Panc1 (cell line): ENCODE data around the gene CIAO1. TPM values are rescaled to one million over a fixed set of nuclear protein-coding genes. Genes with fewer than 3 reads are reported as not detected.

ENCODE experiments used
- ATAC-seq: fragments of 200-7000 bp; cut with Tn5 transposase; 2 replicates; pipeline ENCODE4 v1.9.1; 2020; ENCODE audit warnings: mild to moderate bottlenecking, moderate library complexity
- BruUV-seq: library from RNA; stranded (reverse); fragments of 400-500 nt; replicated peaks from 2 replicates; lab custom pipeline; 2021; lab: Mats Ljungman, UMichigan
- CTCF ChIA-PET: fragments of 300-600 bp; sonication (Branson Sonifier 250); formaldehyde crosslinking; loops from one replicate; lab custom pipeline; 2022; ENCODE audit warnings: antibody characterized with exemption; lab: Charles Lee
- POLR2A ChIA-PET: fragments of 300-600 bp; sonication (Branson Sonifier 250); formaldehyde crosslinking; loops from one replicate; lab custom pipeline; 2022; ENCODE audit warnings: antibody characterized with exemption; lab: Charles Lee
- DNase-seq: peaks from one replicate; pipeline ENCODE4 v3.0.0-alpha.2; 2010; ENCODE audit warnings: low read depth, low spot score
- H3K27ac ChIP-seq: 2 replicates; pipeline ENCODE4 v1.5.1; 2011; ENCODE audit warnings: mild to moderate bottlenecking, low read length, inconsistent platforms
- H3K27me3 ChIP-seq: fragments of 200-500 bp; sonication (Bioruptor generic); 2 replicates; pipeline ENCODE4 v1.6.0; 2014; ENCODE audit warnings: low read length, inconsistent platforms; ENCODE audit not compliant: control insufficient read depth, insufficient read depth
- H3K36me3 ChIP-seq: fragments of 200-500 bp; sonication (Bioruptor generic); 2 replicates; pipeline ENCODE4 v1.5.1; 2014; ENCODE audit warnings: inconsistent platforms, mild to moderate bottlenecking, low read length, moderate library complexity; ENCODE audit not compliant: control insufficient read depth, insufficient read depth
- H3K4me1 ChIP-seq: 2 replicates; pipeline ENCODE4 v1.5.1; 2011; ENCODE audit warnings: inconsistent platforms, mild to moderate bottlenecking, low read length, moderate library complexity; ENCODE audit not compliant: control insufficient read depth, insufficient read depth
- H3K4me3 ChIP-seq, 2 experiments: 2 replicates each; pipeline ENCODE4 v1.5.1; 2011 to 2012; ENCODE audit warnings: low read depth in 2 of 2, low read length in 2 of 2, mild to moderate bottlenecking in 2 of 2, inconsistent platforms in 1 of 2, moderate library complexity in 1 of 2
- H3K9me3 ChIP-seq: fragments of 200-500 bp; sonication (Bioruptor generic); 2 replicates; pipeline ENCODE4 v1.5.1; 2014; ENCODE audit warnings: low read depth, mild to moderate bottlenecking, inconsistent platforms, low read length, moderate library complexity; ENCODE audit not compliant: control insufficient read depth, insufficient read depth
- TCF7L2 ChIP-seq: IDR thresholded peaks from 2 replicates; pipeline ENCODE4 v1.6.1; 2011; ENCODE audit warnings: mild to moderate bottlenecking, low read depth, low read length, inconsistent platforms
- in situ Hi-C: cut with HindIII; loops from 2 replicates; pipeline ENCODE4 v1.10.0; 2016; ENCODE audit warnings: low sequenced_read_pairs, low pct_unique_long_range_greater_than_20kb
- intact Hi-C: fragments of 100-400 bp; cut with micrococcal nuclease; formaldehyde crosslinking; loops from one replicate; pipeline ENCODE4 v1.10.0; 2022; ENCODE audit not compliant: unreplicated experiment
- total RNA-seq: library from RNA; stranded (reverse); gene quantifications from one replicate; pipeline ENCODE4 v1.2.1, GENCODE V29; 2021; ENCODE audit not compliant: unreplicated experiment
- TF ChIP-seq, protein P1 (sequence below), 2 experiments: IDR thresholded peaks; 2 replicates each; pipeline ENCODE4 v1.6.1; 2011 to 2012; ENCODE audit warnings: low read depth in 2 of 2, control low read depth in 1 of 2, low read length in 1 of 2, mild to moderate bottlenecking in 1 of 2, moderate library complexity in 1 of 2; ENCODE audit not compliant: insufficient read depth in 1 of 2
- TF ChIP-seq, protein P2 (sequence below): fragments of 450-650 bp; IDR thresholded peaks from 2 replicates; pipeline ENCODE4 v1.5.1; 2017; ENCODE audit warnings: mild to moderate bottlenecking

The CIAO1 gene
- total RNA-seq, 1 experiment from 2014 or later = 85.5 TPM

DNA sequence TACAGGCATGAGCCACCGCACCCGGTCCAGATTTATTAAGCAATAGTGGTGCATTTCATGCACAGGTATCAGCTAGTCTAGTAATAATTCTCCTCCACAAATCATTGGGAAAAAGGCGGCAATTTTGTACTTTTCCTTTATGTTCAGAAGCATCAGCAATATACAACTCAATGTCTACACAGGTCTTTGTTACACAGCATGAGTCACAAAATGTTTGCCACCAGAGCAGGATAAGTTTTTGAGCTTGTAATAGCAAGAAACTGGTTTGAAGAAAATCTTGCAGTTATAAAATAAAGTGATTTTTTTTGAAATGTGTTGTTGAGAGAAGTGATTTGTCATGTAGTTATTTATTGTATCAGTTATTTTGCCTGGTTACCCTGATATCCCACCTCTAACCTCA lies 54.3 kb downstream of the CIAO1 start:
- DNase-seq (no peak), ATAC-seq (no peak)
- Histone ChIP-seq H3K9me3 (no peaks in the 10 kb centered on the region), H3K4me3 (peak overlapping the region; percentile 76 to 78), H3K27ac (peak overlapping the region; percentile 93), H3K27me3 (no peaks in the 10 kb centered on the region), H3K4me1 (peaks cover 29% of the 10 kb centered on the region), H3K36me3 (no peaks in the 10 kb centered on the region; the same call in 1 of the 2 replicates)
- TF ChIP-seq, protein P1, sequence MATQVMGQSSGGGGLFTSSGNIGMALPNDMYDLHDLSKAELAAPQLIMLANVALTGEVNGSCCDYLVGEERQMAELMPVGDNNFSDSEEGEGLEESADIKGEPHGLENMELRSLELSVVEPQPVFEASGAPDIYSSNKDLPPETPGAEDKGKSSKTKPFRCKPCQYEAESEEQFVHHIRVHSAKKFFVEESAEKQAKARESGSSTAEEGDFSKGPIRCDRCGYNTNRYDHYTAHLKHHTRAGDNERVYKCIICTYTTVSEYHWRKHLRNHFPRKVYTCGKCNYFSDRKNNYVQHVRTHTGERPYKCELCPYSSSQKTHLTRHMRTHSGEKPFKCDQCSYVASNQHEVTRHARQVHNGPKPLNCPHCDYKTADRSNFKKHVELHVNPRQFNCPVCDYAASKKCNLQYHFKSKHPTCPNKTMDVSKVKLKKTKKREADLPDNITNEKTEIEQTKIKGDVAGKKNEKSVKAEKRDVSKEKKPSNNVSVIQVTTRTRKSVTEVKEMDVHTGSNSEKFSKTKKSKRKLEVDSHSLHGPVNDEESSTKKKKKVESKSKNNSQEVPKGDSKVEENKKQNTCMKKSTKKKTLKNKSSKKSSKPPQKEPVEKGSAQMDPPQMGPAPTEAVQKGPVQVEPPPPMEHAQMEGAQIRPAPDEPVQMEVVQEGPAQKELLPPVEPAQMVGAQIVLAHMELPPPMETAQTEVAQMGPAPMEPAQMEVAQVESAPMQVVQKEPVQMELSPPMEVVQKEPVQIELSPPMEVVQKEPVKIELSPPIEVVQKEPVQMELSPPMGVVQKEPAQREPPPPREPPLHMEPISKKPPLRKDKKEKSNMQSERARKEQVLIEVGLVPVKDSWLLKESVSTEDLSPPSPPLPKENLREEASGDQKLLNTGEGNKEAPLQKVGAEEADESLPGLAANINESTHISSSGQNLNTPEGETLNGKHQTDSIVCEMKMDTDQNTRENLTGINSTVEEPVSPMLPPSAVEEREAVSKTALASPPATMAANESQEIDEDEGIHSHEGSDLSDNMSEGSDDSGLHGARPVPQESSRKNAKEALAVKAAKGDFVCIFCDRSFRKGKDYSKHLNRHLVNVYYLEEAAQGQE (IDR thresholded peaks at IDR 0.05; ENCODE audit: insufficient read depth in 1 of 2, low read depth in 2 of 2, low read length in 1 of 2) = no peak
- CTCF ChIA-PET = interaction anchor here (0.6 kb wide), 1 partner anchor 189 kb away, joined by 3 read pairs; no protein-coding TSS in a partner anchor
- in situ Hi-C loops (no loop called here), intact Hi-C loops (no loop called here)
- BruUV-seq = TSS peak; percentile 83
- POLR2A ChIA-PET = interaction anchor here (1.5 kb wide), 1 partner anchor 15 kb away, joined by 6 read pairs; the partner anchor contains the start of gene NCAPH

DNA sequence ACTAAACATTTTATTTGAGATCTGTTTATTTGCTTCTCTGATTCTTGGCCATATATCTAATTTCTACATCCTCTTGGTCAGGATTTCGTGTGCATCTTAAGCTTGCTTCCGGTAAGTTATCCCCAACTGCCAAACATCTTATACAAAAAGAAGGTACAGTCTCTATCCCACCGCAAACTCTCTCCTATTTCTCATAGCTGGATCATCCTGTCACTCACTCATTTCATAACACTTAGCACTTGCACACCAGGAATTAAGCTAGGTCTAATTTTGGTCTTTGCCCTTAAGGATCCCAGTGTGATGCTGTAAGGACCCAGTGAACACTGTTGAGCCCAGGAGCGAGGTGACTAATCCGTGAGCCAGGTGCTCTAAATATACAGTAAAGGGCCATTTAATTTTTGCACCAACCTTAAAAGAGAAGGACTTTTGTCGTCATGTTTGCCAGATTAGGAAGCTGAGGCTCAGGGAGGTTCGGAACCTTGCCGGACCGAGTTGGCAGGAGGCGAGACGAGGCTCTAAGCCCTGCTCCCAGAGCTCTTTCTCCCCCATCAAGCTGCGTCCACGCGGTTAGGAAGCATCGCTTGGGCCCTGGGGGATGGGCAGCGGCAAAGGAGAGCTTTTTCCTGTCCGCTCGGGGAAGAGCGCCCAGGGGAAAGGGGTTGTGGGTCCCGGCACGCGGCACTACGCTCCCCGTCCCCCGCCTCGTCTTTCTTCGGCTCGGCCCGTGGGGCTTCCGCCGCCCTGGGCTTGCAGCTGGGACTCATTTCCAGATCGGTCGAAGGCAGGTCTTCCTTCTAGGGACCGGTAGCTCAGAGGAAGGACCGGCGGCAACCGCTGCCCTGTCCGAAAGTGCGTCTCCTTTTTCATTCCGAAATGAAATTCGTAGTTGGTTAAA lies 55.0 kb downstream of the CIAO1 start:
- peak overlapping the region; percentile 93 for H3K27ac ChIP-seq
- ChIA-PET POLR2A (interaction anchor here (0.5 to 1.5 kb wide), 2 partner anchors 14 to 20 kb away, joined by 4 to 6 read pairs; partner anchors contain the start of gene NCAPH), CTCF (interaction anchor here (0.6 kb wide), 1 partner anchor 189 kb away, joined by 3 read pairs; no protein-coding TSS in a partner anchor)
- peaks cover 22% of the 10 kb centered on the region for H3K4me1 ChIP-seq
- in situ Hi-C loops = no loop called here
- no peaks in the 10 kb centered on the region; the same call in 1 of the 2 replicates for H3K36me3 ChIP-seq
- TF ChIP-seq, protein P1 (IDR thresholded peaks at IDR 0.05; ENCODE audit: insufficient read depth in 1 of 2, low read depth in 2 of 2, low read length in 1 of 2) = no peak
- 0 out of 2 replicates have a peak, but pooled peaks have one; percentile 12 for TF ChIP-seq TCF7L2
- TF ChIP-seq, protein P2, sequence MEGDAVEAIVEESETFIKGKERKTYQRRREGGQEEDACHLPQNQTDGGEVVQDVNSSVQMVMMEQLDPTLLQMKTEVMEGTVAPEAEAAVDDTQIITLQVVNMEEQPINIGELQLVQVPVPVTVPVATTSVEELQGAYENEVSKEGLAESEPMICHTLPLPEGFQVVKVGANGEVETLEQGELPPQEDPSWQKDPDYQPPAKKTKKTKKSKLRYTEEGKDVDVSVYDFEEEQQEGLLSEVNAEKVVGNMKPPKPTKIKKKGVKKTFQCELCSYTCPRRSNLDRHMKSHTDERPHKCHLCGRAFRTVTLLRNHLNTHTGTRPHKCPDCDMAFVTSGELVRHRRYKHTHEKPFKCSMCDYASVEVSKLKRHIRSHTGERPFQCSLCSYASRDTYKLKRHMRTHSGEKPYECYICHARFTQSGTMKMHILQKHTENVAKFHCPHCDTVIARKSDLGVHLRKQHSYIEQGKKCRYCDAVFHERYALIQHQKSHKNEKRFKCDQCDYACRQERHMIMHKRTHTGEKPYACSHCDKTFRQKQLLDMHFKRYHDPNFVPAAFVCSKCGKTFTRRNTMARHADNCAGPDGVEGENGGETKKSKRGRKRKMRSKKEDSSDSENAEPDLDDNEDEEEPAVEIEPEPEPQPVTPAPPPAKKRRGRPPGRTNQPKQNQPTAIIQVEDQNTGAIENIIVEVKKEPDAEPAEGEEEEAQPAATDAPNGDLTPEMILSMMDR = no peak
- DNase-seq (no peak), ATAC-seq (peak; percentile 64)
- H3K9me3 ChIP-seq = no peaks in the 10 kb centered on the region
- no TSS peak for BruUV-seq
- intact Hi-C loops = no loop called here
- H3K4me3 ChIP-seq = peak overlapping the region; percentile 76 to 78
- no peaks in the 10 kb centered on the region for H3K27me3 ChIP-seq

Other genes with a start within 250 kb of the CIAO1 start
- not detected for gene GPAT2, start 231.3 kb upstream of the CIAO1 start, total RNA-seq
- gene ADRA2B, start 149.7 kb upstream of the CIAO1 start, total RNA-seq = 0.28 TPM
- gene ASTL, start 127.7 kb upstream of the CIAO1 start, total RNA-seq = 0.18 TPM
- 4.9 TPM for gene DUSP2, start 120.8 kb upstream of the CIAO1 start, total RNA-seq
- gene STARD7, start 57.4 kb upstream of the CIAO1 start, total RNA-seq = 133 TPM
- gene TMEM127, start 228 bp upstream of the CIAO1 start, total RNA-seq = 63.1 TPM
- 231 TPM for gene SNRNP200, start 39.3 kb downstream of the CIAO1 start, total RNA-seq
- gene ITPRIPL1, start 59.1 kb downstream of the CIAO1 start, total RNA-seq = 12.2 TPM
- gene NCAPH, start 69.5 kb downstream of the CIAO1 start, total RNA-seq = 55.6 TPM
- 1.2 TPM for gene NEURL3, start 239.1 kb downstream of the CIAO1 start, total RNA-seq